MM.1S (cell line): ENCODE measurements around the gene NIN.

Source experiments
- DNase-seq: peaks from one replicate; pipeline ENCODE4 v3.0.0-alpha.2; 2015
- H2AFZ ChIP-seq: fragments of 300-600 bp; sonication (generic); 2 replicates; pipeline ENCODE4 v1.6.0; 2016; ENCODE audit warnings: antibody characterized with exemption, low read length
- H3F3A ChIP-seq: fragments of 300-600 bp; sonication (generic); 2 replicates; pipeline ENCODE4 v1.6.1; 2016; ENCODE audit warnings: mild to moderate bottlenecking, antibody characterized with exemption, low read length, moderate library complexity, mixed read lengths; ENCODE audit not compliant: insufficient read depth
- H3K27ac ChIP-seq: fragments of 300-600 bp; sonication (generic); 2 replicates; pipeline ENCODE4 v1.5.1; 2016; ENCODE audit warnings: mild to moderate bottlenecking, low read length
- H3K27me3 ChIP-seq: fragments of 300-600 bp; sonication (generic); replicated peaks from 2 replicates; pipeline ENCODE4 v1.6.0; 2016; ENCODE audit warnings: low read length; ENCODE audit not compliant: insufficient read depth
- H3K36me3 ChIP-seq: fragments of 300-600 bp; sonication (generic); replicated peaks from 2 replicates; pipeline ENCODE4 v1.6.1; 2016; ENCODE audit warnings: mild to moderate bottlenecking, low read length, mixed read lengths; ENCODE audit not compliant: insufficient read depth
- H3K4me1 ChIP-seq: fragments of 300-600 bp; sonication (generic); 2 replicates; pipeline ENCODE4 v1.6.1; 2016; ENCODE audit warnings: low read length, mixed read lengths
- H3K4me2 ChIP-seq: fragments of 300-600 bp; sonication (generic); 2 replicates; pipeline ENCODE4 v1.6.0; 2016; ENCODE audit warnings: low read depth, low read length
- H3K4me3 ChIP-seq: fragments of 300-600 bp; sonication (generic); 2 replicates; pipeline ENCODE4 v1.5.1; 2016; ENCODE audit warnings: low read length, mixed read lengths
- H3K79me2 ChIP-seq: fragments of 300-600 bp; sonication (generic); 2 replicates; pipeline ENCODE4 v1.6.1; 2016; ENCODE audit warnings: mixed run types, low read length, mixed read lengths
- H3K9ac ChIP-seq: fragments of 300-600 bp; sonication (generic); 2 replicates; pipeline ENCODE4 v1.6.1; 2016; ENCODE audit warnings: low read length, mixed read lengths
- H3K9me2 ChIP-seq: fragments of 300-600 bp; sonication (generic); replicated peaks from 2 replicates; pipeline ENCODE4 v1.6.1; 2016; ENCODE audit warnings: mild to moderate bottlenecking, low read length, mixed read lengths; ENCODE audit not compliant: insufficient read depth
- H3K9me3 ChIP-seq: fragments of 300-600 bp; sonication (generic); replicated peaks from 2 replicates; pipeline ENCODE4 v1.6.1; 2016; ENCODE audit warnings: mild to moderate bottlenecking, low read length, mixed read lengths; ENCODE audit not compliant: insufficient read depth
- H4K20me1 ChIP-seq: fragments of 300-600 bp; sonication (generic); 2 replicates; pipeline ENCODE4 v1.6.1; 2016; ENCODE audit warnings: mild to moderate bottlenecking, low read length, moderate library complexity, mixed read lengths; ENCODE audit not compliant: insufficient read depth
- CTCF ChIP-seq: fragments of 300-600 bp; sonication (generic); IDR thresholded peaks from 2 replicates; pipeline ENCODE4 v1.5.1; 2016; ENCODE audit warnings: antibody characterized with exemption, low read length, mixed read lengths
- EZH2 ChIP-seq: fragments of 300-600 bp; sonication (generic); optimal IDR thresholded peaks from 2 replicates; pipeline ENCODE3; 2017; ENCODE audit warnings: low read depth, mild to moderate bottlenecking, antibody characterized with exemption, low read length, mixed read lengths
- EZH2phosphoT487 ChIP-seq: fragments of 300-600 bp; sonication (generic); IDR thresholded peaks from 2 replicates; pipeline ENCODE4 v1.6.1; 2018; ENCODE audit warnings: antibody characterized with exemption, low read length

The NIN gene

DNA sequence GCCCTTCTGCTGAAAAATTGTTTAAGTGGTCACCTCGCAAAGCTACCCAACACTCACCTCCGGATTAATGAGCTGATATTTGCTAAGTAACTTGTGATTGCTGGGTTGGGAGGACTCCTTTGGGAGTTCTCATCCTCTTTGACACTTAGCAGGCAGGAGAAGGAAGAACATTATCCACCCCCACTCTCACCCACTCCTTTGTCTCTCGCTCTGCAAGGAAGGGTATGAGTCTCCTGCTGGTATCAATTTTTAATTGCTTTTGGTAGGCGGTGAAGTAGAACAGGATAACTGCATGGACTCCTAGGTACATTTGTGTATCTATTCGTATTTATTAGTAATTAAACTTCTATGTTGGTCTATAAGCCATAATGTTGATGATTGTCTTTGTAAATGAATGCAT is 34.0 kb upstream of the NIN start:
- no peak for DNase-seq
- no peak overlapping the region for H2AFZ ChIP-seq
- H3K4me3 ChIP-seq, result no peak overlapping the region
- H3K4me2 ChIP-seq, result no peak overlapping the region
- H3K9me2 ChIP-seq, result no peaks in the 10 kb centered on the region
- no peaks in the 10 kb centered on the region for H3K4me1 ChIP-seq
- no peaks in the 10 kb centered on the region for H3K9me3 ChIP-seq
- H3K79me2 ChIP-seq, result no peaks in the 10 kb centered on the region
- TF ChIP-seq EZH2 (no peak), CTCF (no peak), EZH2phosphoT487 (no peak)
- H3K27me3 ChIP-seq, result no peaks in the 10 kb centered on the region
- no peak overlapping the region for H3K27ac ChIP-seq
- no peaks in the 10 kb centered on the region for H3K36me3 ChIP-seq
- H3F3A ChIP-seq, result no peaks in the 10 kb centered on the region
- no peak overlapping the region for H3K9ac ChIP-seq
- H4K20me1 ChIP-seq, result no peaks in the 10 kb centered on the region

- no peaks in the 10 kb centered on the region for H3F3A ChIP-seq
- H3K27ac ChIP-seq, result no peak overlapping the region
- H3K4me2 ChIP-seq, result no peak overlapping the region
- H3K36me3 ChIP-seq, result no peaks in the 10 kb centered on the region
- H3K9ac ChIP-seq, result no peak overlapping the region
- H2AFZ ChIP-seq, result no peak overlapping the region
- no peaks in the 10 kb centered on the region for H3K79me2 ChIP-seq
- DNase-seq, result no peak
- H3K9me3 ChIP-seq, result no peaks in the 10 kb centered on the region
- H3K27me3 ChIP-seq, result no peaks in the 10 kb centered on the region
- H4K20me1 ChIP-seq, result no peaks in the 10 kb centered on the region
- no peaks in the 10 kb centered on the region for H3K9me2 ChIP-seq
- no peak overlapping the region for H3K4me3 ChIP-seq
- TF ChIP-seq EZH2phosphoT487 (no peak), CTCF (no peak), EZH2 (no peak)
- H3K4me1 ChIP-seq, result no peaks in the 10 kb centered on the region
Measured at GRCh38 chr14:50864237-50864636, 33.3 kb upstream of the NIN start.

- Histone ChIP-seq H3K4me3 (no peak overlapping the region), H3K4me2 (no peak overlapping the region), H3K36me3 (no peaks in the 10 kb centered on the region), H3K4me1 (no peaks in the 10 kb centered on the region), H3K79me2 (no peaks in the 10 kb centered on the region), H4K20me1 (no peaks in the 10 kb centered on the region), H3K27ac (no peak overlapping the region), H3K27me3 (no peaks in the 10 kb centered on the region), H3K9me3 (no peaks in the 10 kb centered on the region), H2AFZ (no peak overlapping the region), H3K9me2 (no peaks in the 10 kb centered on the region), H3F3A (no peaks in the 10 kb centered on the region), H3K9ac (no peak overlapping the region)
- no peak for DNase-seq
- TF ChIP-seq CTCF (no peak), EZH2phosphoT487 (no peak), EZH2 (no peak)
Measured at GRCh38 chr14:50862036-50862570, 31.1 kb upstream of the NIN start.
